Sigmoid colon (tissue), 4 donors: Measurements from ENCODE around the gene BRD2.

Experiments used
- CTCF ChIP-seq, 4 experiments: fragments of 450-650 bp in 3 of 4; fragments of 200-600 bp in 1 of 4; IDR thresholded peaks; one replicate each; pipeline ENCODE4 v1.5.1; 2016 to 2019; ENCODE audit warnings: antibody characterized with exemption in 4 of 4, mild to moderate bottlenecking in 3 of 4, moderate library complexity in 2 of 4
- EP300 ChIP-seq, 4 donors: sonication (generic); formaldehyde crosslinking; IDR thresholded peaks; one replicate each; pipeline ENCODE4 v1.6.1; 2017; ENCODE audit warnings: antibody characterized with exemption in 4 of 4
- POLR2A ChIP-seq, 2 donors: fragments of 450-650 bp; IDR thresholded peaks; one replicate each; pipeline ENCODE4 v1.6.1; 2016; ENCODE audit warnings: antibody characterized with exemption in 2 of 2, mild to moderate bottlenecking in 2 of 2, moderate library complexity in 2 of 2
- POLR2AphosphoS5 ChIP-seq, 4 donors: sonication (generic); formaldehyde crosslinking; IDR thresholded peaks; one replicate each; pipeline ENCODE4 v1.6.1; 2017; ENCODE audit warnings: antibody characterized with exemption in 4 of 4

DNA sequence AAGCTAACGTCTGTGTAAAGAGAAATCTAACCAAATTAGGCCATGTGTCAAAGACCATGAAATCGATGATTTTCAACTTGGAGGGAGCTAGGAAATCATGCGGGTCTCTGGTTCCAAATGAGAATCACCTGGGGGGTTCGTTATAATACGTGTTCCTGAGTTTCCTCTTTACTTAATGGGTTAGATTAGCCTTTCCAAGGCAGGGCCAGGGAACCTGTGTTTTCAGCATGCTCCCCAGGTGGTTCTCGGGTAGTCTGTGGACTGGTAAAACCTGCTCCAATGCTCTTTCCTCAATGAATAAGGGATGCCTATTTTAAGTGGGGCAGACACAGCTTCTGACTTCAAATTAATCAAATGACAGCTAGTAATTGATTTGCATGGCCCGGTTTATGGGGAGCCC lies 42.0 kb downstream of the BRD2 start:
- TF ChIP-seq CTCF (IDR thresholded peaks at IDR 0.05) (no peak), EP300 (IDR thresholded peaks at IDR 0.05) (no peak), POLR2A (IDR thresholded peaks at IDR 0.05) (no peak), POLR2AphosphoS5 (IDR thresholded peaks at IDR 0.05) (no peak)
